Left ventricle myocardium inferior (tissue), 1 donor: Measurements from ENCODE around the gene MPHOSPH9. TPM values are rescaled to one million over a fixed set of nuclear protein-coding genes. Genes with fewer than 3 reads are reported as not detected.

Experiments
- DNase-seq: peaks from one replicate; pipeline ENCODE4 v3.0.0-alpha.2; 2020
- H3K27ac ChIP-seq: fragments of 200-600 bp; replicated peaks from 2 replicates; pipeline ENCODE4 v1.8.0; 2021
- H3K27me3 ChIP-seq: fragments of 200-600 bp; 2 replicates; pipeline ENCODE4 v1.8.0; 2021; ENCODE audit warnings: low read depth
- H3K36me3 ChIP-seq: fragments of 200-600 bp; 2 replicates; pipeline ENCODE4 v1.8.0; 2021
- H3K4me1 ChIP-seq: fragments of 200-600 bp; 2 replicates; pipeline ENCODE4 v1.8.0; 2021
- H3K4me3 ChIP-seq: fragments of 200-600 bp; 2 replicates; pipeline ENCODE4 v1.8.0; 2021; ENCODE audit warnings: mild to moderate bottlenecking, moderate library complexity
- H3K9me3 ChIP-seq: fragments of 200-600 bp; replicated peaks from 2 replicates; pipeline ENCODE4 v1.8.0; 2021
- intact Hi-C: fragments of 100-400 bp; cut with micrococcal nuclease; formaldehyde crosslinking; loops from one replicate; pipeline ENCODE4 v1.11.0; 2022
- total RNA-seq: library from RNA; stranded (reverse); fragmentation: NEBNext Ultra II Directional; extraction: Animal tissue kit (Norgen Biotek cat#: 25700); gene quantifications from one replicate; pipeline ENCODE4 v1.2.1, GENCODE V29; 2021
- TF ChIP-seq, protein P1 (sequence below): fragments of 200-600 bp; IDR thresholded peaks from 2 replicates; pipeline ENCODE4 v1.8.0; 2021; ENCODE audit warnings: antibody characterized with exemption, mild to moderate bottlenecking, borderline replicate concordance
- donor health status: DM: no; HTN: yes; CAD: no; lungs with severe emphysema.

MPHOSPH9 gene
- total RNA-seq, 1 donor from 2014 or later = 23.9 TPM

DNA sequence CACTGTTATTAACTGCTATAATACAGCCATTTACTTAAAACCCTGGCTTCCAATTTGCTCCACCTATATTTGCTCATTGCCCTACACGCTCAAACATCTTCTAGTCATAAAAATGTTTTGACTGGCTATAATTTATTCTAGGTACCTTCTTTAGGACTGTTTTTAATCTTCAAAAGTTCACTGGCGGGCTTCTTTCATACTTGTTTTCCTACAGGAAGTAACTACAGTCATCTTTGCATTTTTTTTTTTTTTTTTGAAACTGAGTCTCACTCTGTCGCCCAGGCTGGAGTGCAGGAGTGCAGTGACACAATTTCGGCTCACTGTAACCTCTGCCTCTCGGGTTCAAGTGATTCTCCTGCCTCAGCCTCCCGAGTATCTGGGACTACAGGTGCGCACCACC, 32.5 kb downstream of the MPHOSPH9 start:
- Histone ChIP-seq H3K27ac (no peak overlapping the region), H3K9me3 (no peaks in the 10 kb centered on the region), H3K4me3 (no peak overlapping the region), H3K4me1 (no peaks in the 10 kb centered on the region), H3K36me3 (peaks cover 55% of the 10 kb centered on the region), H3K27me3 (no peaks in the 10 kb centered on the region)
- TF ChIP-seq, protein P1, sequence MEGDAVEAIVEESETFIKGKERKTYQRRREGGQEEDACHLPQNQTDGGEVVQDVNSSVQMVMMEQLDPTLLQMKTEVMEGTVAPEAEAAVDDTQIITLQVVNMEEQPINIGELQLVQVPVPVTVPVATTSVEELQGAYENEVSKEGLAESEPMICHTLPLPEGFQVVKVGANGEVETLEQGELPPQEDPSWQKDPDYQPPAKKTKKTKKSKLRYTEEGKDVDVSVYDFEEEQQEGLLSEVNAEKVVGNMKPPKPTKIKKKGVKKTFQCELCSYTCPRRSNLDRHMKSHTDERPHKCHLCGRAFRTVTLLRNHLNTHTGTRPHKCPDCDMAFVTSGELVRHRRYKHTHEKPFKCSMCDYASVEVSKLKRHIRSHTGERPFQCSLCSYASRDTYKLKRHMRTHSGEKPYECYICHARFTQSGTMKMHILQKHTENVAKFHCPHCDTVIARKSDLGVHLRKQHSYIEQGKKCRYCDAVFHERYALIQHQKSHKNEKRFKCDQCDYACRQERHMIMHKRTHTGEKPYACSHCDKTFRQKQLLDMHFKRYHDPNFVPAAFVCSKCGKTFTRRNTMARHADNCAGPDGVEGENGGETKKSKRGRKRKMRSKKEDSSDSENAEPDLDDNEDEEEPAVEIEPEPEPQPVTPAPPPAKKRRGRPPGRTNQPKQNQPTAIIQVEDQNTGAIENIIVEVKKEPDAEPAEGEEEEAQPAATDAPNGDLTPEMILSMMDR = no peak
- no peak for DNase-seq
- intact Hi-C loops = no loop called here

DNA sequence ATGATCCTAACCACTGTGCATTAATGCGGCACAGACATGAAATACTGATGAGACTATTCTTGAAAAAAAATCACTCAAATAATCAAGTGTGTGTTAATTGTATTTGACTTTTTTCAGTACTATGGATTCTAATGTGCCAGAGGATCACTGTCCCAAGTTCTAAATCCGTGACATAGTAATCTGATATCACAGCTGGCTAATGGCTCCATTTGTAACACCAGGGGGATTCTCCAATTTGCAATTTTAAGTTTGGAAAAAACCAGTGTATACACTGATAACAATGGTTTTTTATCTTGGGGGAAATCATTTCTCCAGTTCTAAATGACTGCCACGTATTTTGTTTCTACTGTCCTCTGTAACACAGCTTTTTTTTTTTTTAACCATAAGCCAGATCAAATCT, 33.0 kb downstream of the MPHOSPH9 start:
- Histone ChIP-seq H3K36me3 (peaks cover 52% of the 10 kb centered on the region), H3K4me3 (no peak overlapping the region), H3K9me3 (no peaks in the 10 kb centered on the region), H3K27me3 (no peaks in the 10 kb centered on the region), H3K27ac (no peak overlapping the region), H3K4me1 (no peaks in the 10 kb centered on the region)
- intact Hi-C loops = no loop called here
- no peak for DNase-seq
- TF ChIP-seq, protein P1 = no peak

DNA sequence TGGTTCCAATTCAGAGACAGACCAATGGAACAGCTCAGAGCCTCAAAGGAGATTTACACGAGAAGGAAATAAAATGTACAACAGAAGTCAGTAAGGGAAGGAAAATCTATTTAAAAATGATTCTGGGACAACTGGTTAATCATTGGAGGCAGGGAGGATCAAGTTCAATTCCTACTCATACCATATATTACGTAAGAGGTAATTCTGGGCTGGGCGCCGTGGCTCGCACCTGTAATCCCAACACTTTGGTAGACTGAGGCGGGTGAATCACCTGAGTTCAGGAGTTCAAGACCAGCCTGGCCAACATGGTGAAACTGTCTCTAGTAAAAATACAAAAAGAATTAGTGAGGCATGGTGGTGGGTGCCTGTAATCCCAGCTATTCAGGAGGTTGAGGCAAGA, 45.3 kb downstream of the MPHOSPH9 start:
- intact Hi-C loops = no loop called here
- H3K27me3 ChIP-seq = no peaks in the 10 kb centered on the region
- no peak overlapping the region for H3K27ac ChIP-seq
- no peak overlapping the region for H3K4me3 ChIP-seq
- TF ChIP-seq, protein P1 = no peak
- H3K4me1 ChIP-seq = no peaks in the 10 kb centered on the region
- no peak for DNase-seq
- H3K9me3 ChIP-seq = no peaks in the 10 kb centered on the region
- H3K36me3 ChIP-seq = peaks cover 53% of the 10 kb centered on the region

DNA sequence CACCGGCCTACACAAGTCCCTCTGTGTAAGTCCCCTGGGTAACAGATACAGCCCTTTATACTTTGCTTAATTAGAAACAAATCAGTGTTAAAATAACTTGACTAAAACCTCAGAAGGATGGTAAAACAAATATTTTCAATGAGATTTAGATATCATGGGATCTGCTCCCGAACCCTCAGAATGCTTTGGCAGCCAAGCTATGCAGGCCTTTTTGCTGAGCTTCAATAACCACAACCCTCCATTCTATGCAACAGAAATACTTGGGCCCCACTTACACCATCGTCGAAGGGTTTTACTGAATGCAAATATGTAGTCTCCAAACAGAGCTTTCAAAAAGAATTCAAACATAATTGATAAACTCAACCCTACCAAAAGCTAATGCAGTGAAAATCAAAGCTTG, 52.8 kb downstream of the MPHOSPH9 start:
- intact Hi-C loops = no loop called here
- H3K36me3 ChIP-seq = peaks cover 59% of the 10 kb centered on the region

DNA sequence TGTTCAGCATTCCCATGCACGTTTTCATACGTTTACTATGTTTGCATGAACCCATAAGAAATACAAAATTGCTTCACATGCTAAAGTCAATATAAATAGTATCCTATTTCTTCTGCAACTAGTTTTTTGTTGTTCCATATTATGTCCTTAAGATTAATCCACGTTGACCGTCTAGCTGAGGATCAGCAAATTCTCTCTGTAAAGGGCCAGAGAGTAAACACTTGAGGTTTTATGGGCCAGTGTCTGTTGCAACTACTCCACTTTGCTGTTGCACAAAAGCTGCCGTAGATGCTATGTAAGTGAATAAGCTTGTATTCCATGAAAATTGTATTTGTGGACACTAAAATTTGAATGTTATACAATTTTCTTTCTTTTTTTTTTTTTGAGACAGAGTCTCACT, 61.0 kb downstream of the MPHOSPH9 start:
- intact Hi-C loops = no loop called here
- peaks cover 44% of the 10 kb centered on the region for H3K36me3 ChIP-seq

More for the DNA sequence above, 52.8 kb downstream of the MPHOSPH9 start:
- no peaks in the 10 kb centered on the region for H3K9me3 ChIP-seq
- no peak for DNase-seq
- H3K27ac ChIP-seq = no peak overlapping the region
- no peaks in the 10 kb centered on the region for H3K27me3 ChIP-seq
- no peaks in the 10 kb centered on the region for H3K4me1 ChIP-seq
- H3K4me3 ChIP-seq = no peak overlapping the region
- TF ChIP-seq, protein P1 = no peak

More for the DNA sequence above, 61.0 kb downstream of the MPHOSPH9 start:
- TF ChIP-seq, protein P1 = no peak
- Histone ChIP-seq H3K27ac (no peak overlapping the region), H3K9me3 (no peaks in the 10 kb centered on the region), H3K4me3 (no peak overlapping the region), H3K27me3 (no peaks in the 10 kb centered on the region), H3K4me1 (no peaks in the 10 kb centered on the region)
- no peak for DNase-seq
